Measurements from ENCODE around the gene COQ8A. TPM values are rescaled to one million over a fixed set of nuclear protein-coding genes. Genes with fewer than 3 reads are reported as not detected.

COQ8A gene
- total RNA-seq, 1 donor from 2014 or later = 13.8 TPM

DNA sequence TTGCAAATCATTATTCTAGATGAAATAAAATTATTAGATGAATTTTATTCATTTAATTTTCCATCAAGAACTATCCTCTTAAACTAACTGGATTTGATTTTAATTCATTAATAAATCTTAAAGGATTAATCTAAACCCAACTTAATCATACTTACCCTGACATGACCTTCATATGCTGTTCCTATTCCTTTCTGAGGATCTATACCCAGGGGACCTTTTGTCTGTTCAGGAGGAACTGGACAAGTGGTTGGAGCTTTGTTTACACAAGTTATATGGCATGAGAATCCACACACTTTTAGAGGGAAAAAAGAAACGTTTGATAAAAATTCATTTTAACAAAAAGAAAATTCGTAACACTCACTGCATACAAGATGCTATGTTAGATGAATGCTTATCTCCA, 95.2 kb downstream of the COQ8A start:
- TF ChIP-seq, protein P1, sequence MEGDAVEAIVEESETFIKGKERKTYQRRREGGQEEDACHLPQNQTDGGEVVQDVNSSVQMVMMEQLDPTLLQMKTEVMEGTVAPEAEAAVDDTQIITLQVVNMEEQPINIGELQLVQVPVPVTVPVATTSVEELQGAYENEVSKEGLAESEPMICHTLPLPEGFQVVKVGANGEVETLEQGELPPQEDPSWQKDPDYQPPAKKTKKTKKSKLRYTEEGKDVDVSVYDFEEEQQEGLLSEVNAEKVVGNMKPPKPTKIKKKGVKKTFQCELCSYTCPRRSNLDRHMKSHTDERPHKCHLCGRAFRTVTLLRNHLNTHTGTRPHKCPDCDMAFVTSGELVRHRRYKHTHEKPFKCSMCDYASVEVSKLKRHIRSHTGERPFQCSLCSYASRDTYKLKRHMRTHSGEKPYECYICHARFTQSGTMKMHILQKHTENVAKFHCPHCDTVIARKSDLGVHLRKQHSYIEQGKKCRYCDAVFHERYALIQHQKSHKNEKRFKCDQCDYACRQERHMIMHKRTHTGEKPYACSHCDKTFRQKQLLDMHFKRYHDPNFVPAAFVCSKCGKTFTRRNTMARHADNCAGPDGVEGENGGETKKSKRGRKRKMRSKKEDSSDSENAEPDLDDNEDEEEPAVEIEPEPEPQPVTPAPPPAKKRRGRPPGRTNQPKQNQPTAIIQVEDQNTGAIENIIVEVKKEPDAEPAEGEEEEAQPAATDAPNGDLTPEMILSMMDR (IDR thresholded peaks at IDR 0.05) = no peak
- no peak for TF ChIP-seq EZH2phosphoT487 (IDR thresholded peaks at IDR 0.05)
- TF ChIP-seq EZH2 (IDR thresholded peaks at IDR 0.05) = no peak
- H2AFZ ChIP-seq (replicated peaks) = no peak overlapping the region
- DNase-seq (ENCODE audit: low spot score) = no peak
- H3K27me3 ChIP-seq = no peaks in the 10 kb centered on the region
- no peaks in the 10 kb centered on the region for H4K20me1 ChIP-seq (ENCODE audit: low read depth)
- H3K4me1 ChIP-seq = no peaks in the 10 kb centered on the region
- Mint-ChIP-seq H3K27ac (no peak overlapping the region), H3K36me3 (peaks cover 22% of the 10 kb centered on the region), H3K27me3 (ENCODE audit: insufficient read depth, low read depth) (no peaks in the 10 kb centered on the region), H3K9me3 (no peaks in the 10 kb centered on the region), H3K4me3 (no peak overlapping the region), H3K4me1 (no peaks in the 10 kb centered on the region)
- peaks cover 3% of the 10 kb centered on the region for H3K36me3 ChIP-seq
- H3K9me3 ChIP-seq (ENCODE audit: low read depth) = no peaks in the 10 kb centered on the region
- H3K4me2 ChIP-seq = no peak overlapping the region
- no peaks in the 10 kb centered on the region for H3K79me2 ChIP-seq (ENCODE audit: low read depth)
- no peaks in the 10 kb centered on the region for H3F3A ChIP-seq (ENCODE audit: low read depth)
- H3K9ac ChIP-seq = no peak overlapping the region
- H3K4me3 ChIP-seq = no peak overlapping the region
- no peak overlapping the region for H3K27ac ChIP-seq

GRCh38 chr1:227037121-227037520, 97.0 kb downstream of the COQ8A start:
- Histone ChIP-seq H3K79me2 (ENCODE audit: low read depth) (no peaks in the 10 kb centered on the region), H4K20me1 (ENCODE audit: low read depth) (no peaks in the 10 kb centered on the region), H3K9me3 (ENCODE audit: low read depth) (no peaks in the 10 kb centered on the region), H3F3A (ENCODE audit: low read depth) (no peaks in the 10 kb centered on the region), H3K4me3 (no peak overlapping the region), H3K4me1 (no peaks in the 10 kb centered on the region), H3K9ac (no peak overlapping the region), H3K27ac (no peak overlapping the region), H3K36me3 (peaks cover 3% of the 10 kb centered on the region), H3K4me2 (no peak overlapping the region), H3K27me3 (no peaks in the 10 kb centered on the region), H2AFZ (replicated peaks) (no peak overlapping the region)
- TF ChIP-seq EZH2phosphoT487 (IDR thresholded peaks at IDR 0.05) (no peak), EZH2 (IDR thresholded peaks at IDR 0.05) (no peak)
- TF ChIP-seq, protein P1 (IDR thresholded peaks at IDR 0.05) = no peak
- Mint-ChIP-seq H3K4me1 (no peaks in the 10 kb centered on the region), H3K9me3 (no peaks in the 10 kb centered on the region), H3K36me3 (peaks cover 25% of the 10 kb centered on the region), H3K27ac (no peak overlapping the region), H3K27me3 (ENCODE audit: insufficient read depth, low read depth) (no peaks in the 10 kb centered on the region), H3K4me3 (no peak overlapping the region)
- no peak for DNase-seq (ENCODE audit: low spot score)

Small RNAs within 50 kb of the gene (small RNA-seq; reads per million reads assigned to genes)
- gene AL353689.1 = not detected

Other genes starting within 250 kb of the COQ8A start
- 1.6 and 4.5 TPM in 2 replicates for gene ITPKB, start 201.0 kb upstream of the COQ8A start, total RNA-seq (ENCODE audit: low replicate concordance)
- 11.4 and 18.2 TPM in 2 replicates for gene PSEN2, start 69.7 kb upstream of the COQ8A start, total RNA-seq (ENCODE audit: low replicate concordance)